Neural cell (in vitro differentiated cells): Measurements from ENCODE around the gene H2AZ2.

Source experiments
- CTCF ChIP-seq: fragments of 450-650 bp; IDR thresholded peaks from 2 replicates; pipeline ENCODE4 v1.5.1; 2014; ENCODE audit warnings: antibody characterized with exemption, mild to moderate bottlenecking, moderate library complexity; ENCODE audit not compliant: poor library complexity, severe bottlenecking
- TAF1 ChIP-seq: IDR thresholded peaks from 2 replicates; pipeline ENCODE4 v1.6.1; 2012; ENCODE audit warnings: low read depth

- TF ChIP-seq CTCF = no peak
- no peak for TF ChIP-seq TAF1
Measured at GRCh38 chr7:44875241-44875640, 27.4 kb upstream of the H2AZ2 start.
